Measurements from ENCODE around the gene RASA2.
"Not testable (repeated sequence)": the region's sequence is repeated elsewhere in the genome, so short reads cannot be mapped to it uniquely, and the experiment has no call there.

The RASA2 gene

DNA sequence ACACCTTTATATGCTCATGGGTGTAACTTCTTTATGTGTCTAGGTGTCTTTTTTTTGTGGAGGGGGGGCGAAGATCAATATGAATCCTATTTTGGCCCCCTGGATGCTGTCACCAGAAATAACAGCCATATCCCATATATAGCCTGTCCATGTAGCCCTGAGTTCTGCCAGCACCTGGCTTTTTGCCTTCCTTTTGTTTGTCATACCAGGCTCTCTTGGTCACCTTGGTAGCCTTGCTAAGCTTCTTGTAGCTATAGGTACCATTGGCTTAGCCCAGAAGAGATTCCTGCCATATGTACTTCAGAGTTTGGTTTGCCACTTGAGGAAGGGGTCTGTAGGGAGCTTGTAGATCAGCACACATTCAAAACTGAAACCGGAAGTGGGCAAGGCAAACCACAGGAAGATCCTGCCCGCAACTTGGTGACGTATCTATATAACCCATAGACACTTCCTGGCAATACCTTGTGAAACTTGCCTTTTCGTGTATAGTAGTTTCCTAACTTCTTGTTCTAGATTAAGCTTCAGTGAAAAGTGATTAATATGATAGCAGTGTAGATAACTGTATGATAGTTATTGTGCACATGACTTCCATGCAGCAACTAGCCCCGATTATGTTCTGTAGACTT lies 11.9 kb downstream of the RASA2 start:
- peak in 1 of 3 experiments; percentile 13 for DNase-seq

DNA sequence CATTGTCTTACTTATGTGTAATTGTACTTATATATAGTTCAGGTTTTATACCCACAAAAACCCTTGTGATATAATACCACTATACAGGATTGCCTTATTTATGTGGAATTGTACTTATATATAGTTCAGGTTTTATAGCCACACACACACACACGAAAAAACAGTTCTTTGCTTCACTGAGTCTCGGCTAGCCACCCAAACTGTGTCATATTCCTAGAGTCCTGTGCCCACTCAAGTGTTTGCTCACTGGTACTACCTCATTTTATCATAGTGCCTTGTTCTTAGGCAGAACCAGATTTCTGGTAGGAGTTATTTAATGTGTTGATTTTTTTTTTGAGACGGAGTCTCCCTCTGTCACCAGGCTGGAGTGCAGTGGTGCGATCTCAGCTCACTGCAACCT lies 12.5 kb downstream of the RASA2 start:
- DNase-seq: no peak

DNA sequence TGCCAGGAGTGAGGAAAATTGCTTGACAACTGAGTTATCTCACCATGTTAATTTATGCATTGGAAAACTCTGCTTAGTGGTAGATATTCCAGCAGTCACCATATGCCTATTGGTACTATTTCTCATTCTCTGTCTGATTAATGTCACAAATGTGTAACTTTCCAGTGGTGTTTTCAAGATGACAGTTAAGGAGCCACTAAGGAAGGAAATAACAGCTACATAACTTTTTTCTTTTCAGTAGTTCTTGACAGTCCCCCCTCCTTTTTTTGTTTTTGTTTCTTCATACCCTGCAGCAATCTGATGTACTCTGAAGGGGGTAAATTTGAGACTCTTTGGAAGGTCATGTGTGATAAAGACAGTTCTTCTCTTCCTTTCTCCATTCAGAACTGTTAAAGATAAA lies 13.1 kb downstream of the RASA2 start:
- DNase-seq: no peak

DNA sequence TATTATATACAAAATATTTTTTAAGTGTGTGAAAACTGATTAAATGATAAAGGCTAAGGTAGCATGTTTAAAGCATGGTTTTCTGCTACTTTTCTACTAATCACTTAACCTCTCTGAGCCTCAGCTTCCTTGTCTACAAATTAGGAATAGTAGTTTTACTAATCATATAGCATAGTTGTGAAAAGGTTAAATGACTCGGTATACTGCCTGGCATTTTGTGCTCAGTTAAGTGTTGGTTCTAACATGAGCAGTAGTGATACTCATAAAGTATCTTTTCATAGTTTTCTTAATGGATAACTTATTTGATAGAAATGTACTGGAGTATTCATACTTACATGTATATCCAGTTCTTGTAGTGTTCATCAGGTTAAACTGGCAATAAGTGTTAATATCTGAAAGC lies 13.6 kb downstream of the RASA2 start:
- DNase-seq: no peak

DNA sequence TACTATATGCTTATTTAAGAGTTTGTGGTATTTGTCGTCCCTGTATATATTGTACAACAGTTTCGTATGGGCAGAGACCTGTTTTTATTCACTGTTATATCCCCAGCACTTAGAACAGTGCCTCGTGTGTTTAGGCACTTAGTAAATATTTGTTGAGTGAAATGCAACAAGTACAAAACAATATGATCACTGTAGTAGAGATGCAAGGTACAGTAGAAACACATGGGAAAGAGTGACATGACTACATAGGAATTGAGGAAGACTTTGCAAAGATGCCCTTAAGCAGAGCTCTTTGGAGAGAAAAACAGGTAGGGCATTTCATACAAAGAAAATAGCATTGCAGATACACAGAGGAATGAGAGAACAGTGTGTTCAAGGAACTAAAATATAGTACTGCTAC lies 18.3 kb downstream of the RASA2 start:
- DNase-seq: no peak

DNA sequence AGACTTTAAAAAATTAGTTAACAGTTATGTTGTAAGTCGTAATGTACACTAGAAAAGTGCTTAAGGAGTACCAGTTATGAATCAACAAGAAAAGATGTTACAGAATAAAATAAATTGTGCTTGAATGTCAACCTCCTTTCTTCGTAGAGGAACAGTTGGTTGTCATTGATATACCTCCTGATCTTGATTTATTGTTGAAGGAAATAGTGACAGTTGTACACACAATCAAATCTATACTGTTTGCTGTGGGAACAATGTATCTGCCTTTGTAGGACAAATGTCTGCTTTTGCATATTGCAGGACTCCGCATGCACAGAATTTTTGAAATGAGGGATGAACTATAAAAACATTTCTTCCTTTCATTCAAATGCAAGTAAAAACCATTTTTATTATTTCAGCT lies 19.2 kb downstream of the RASA2 start:
- no peak for DNase-seq

DNA sequence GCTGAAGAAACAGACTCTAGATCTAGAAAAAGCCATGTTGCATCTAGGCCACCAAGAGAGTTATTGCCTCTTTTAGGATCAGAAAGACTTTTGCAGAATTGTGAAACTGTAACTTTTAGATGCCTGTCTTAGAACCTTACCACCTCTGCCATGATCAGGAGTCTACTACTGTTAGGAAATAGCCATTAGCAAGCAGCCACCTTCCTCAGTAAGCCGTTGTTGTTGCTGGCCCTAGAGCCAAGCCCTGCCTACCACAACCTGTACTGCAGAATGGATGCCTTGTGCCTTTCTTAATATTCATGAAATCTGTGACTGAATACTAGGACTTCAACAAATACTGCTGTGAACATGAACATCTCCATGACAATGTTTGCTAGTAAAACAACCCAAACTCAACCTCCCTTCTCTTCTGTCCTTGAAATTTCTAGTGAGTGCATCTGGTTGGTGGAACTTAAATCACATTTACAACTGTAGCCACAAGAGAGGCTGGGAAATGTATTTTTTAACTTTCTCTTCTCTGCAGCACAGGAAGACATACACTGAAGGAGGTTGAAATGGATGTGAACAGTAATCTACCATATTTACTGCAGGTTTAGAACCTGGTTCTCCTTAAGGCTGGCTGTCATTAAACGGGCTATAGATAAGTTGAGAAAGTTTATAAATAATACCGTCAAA lies 20.7 kb downstream of the RASA2 start:
- DNase-seq: no peak

DNA sequence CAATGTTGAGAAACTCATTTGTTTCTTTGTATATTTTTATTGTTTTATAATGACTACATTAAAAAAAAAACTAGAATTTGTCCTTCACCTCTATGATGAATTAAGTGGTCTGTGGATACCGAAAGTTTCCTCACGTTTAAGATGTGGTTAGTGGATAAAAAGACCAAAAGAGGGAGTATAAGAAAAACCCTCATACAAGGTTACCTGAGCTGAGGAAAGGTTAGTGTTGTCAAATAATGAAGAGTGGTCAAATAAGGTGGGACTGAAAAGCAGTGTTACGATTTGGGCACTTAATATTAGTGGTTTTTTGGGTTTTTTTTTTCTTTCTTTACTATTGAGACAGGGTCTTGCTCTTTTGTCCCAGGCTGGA lies 21.2 kb downstream of the RASA2 start:
- no peak for DNase-seq

DNA sequence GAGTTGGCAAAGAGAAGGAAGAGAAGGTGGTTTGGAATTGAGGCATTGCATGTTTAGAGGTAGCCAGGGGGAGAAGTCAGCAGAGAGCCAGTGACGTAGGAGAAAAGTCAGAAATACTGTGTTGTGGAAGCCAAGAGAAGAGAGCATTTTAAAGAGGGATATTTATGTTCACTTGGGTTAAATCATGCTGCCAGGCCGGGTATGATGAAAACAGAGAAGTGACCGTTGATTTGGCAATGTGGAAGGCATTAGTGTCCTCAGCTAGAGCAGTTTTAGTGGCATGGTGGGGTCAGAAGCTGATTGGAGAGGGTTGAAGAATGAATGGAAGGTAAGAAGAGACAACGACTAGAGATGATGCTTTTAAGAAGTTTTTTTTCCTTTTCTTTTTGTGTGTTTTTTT lies 24.5 kb downstream of the RASA2 start:
- no peak for DNase-seq

DNA sequence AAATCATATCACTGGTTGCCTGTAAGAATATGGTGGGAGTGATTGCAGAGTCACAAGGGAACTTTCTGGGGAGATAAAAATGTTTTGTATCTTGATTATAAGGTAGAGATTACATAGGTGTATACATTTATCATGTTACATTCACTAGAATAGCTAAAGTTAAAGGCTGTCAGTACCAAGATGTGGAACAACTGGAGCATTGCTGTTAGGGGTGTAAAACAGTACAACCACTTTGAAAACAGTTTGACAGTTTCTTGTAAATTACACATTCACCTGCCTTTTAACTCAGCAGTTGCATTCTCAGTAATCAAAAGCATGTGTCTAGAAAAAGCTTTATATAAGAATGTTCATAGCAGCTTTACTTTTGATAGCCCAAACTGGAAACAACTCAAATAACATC lies 27.6 kb downstream of the RASA2 start:
- DNase-seq: no peak

DNA sequence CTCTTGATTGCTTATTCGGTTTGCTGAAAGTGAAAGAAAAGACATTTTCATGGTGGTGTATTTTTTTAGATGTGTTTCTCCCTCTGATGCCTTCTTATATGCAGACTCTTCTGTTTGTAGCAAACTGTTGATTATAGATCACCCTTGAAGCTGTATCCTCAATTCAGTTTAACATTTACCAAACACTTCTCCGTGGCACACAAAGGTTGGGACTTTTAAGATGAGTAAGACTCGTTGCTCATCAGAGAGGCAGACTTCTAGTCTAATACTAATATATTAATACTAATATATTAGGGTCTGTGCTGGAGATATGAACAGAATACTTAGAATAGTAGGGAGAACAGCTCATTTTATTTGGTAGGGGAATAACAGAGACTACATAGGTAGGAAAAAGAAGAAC lies 32.8 kb downstream of the RASA2 start:
- no peak for DNase-seq

DNA sequence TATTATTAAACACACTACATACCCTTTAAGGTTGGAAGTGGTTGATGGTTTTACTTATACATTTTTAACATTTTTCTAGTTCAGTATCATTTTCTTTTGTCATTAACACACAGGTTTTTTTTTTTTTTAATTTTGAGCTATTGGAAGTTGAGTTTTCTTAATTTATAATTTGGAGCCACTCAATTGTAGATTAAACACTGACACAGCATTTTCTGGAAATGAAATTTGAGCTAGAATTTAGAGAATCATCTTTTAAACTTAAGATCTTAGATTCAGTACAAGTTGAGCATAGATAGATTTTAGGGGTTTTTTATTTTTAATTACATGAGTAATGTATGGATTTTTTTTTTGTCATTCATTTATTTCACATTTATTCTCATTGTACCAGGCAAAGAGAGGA lies 35.0 kb downstream of the RASA2 start:
- no peak for DNase-seq

DNA sequence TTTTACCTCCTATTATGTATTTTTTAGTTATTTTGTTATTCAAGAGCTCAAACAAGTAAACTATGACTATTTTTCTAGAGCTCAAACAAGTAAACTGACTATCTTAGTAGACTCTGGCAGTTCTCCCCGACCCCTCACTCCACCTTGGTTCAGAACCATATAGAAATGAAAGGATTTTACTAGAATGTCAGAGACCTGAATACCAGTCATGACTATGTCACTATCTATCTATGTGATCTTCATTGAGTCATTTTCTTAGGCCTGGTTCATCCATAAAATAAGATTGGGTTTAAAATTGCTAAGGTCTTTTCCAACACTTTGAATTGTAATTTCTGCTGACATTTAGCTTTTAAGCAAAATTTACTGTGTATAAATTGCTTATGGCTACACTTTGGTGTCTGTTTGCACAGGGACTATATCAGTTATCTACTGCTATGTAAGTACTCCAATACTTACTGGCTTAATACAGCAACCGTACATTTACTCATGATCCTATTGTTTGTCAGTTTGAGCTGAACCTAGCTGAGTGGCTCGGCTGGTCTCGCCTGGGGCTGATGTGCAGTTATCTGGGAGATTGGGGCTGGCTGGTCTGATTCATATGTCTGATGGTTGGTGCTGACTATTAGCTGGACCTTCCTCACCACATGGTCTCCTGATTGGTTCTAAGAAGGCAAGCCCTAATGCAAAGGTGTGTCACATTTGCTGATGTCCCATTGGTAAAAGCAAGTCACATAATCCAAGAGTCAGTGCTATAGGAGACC lies 37.0 kb downstream of the RASA2 start:
- no peak for DNase-seq

DNA sequence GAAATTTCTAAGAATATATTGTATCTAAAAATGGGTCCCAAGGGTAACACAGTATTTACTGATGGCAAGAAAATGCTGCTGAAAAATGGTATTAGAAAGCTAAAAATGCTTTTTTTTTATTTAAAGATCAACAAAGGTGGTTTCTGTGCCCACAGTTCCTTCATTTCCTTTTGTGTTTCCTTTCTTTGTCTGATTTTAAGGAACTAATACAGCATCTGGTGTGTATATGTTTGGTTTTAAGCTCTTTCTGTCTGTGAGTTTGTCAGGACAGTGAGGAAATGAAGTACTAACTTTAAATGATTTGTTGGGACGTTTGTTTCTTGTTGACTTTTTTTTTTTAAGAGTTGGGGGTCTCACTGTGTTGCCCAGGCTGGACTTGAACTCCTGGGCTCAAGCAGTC lies 38.2 kb downstream of the RASA2 start:
- no peak for DNase-seq

DNA sequence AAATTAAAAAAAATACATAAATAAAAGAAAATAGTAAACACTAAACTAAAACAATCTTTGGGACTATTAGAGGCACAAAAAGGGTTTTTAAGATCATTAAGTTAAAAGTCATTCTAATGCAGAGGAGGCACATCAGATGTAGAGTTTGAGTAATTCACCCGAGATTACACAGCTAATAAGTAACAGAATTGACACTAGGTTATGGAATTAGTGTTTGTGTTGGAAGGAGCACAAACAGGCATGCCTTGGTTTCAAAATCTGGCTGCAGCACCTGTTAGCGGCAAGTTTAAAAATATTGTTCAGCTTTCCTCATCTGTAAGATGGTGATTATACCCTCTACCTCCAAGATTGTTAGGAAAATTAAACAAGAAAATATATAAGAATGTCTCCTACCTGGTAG lies 39.0 kb downstream of the RASA2 start:
- DNase-seq: no peak

DNA sequence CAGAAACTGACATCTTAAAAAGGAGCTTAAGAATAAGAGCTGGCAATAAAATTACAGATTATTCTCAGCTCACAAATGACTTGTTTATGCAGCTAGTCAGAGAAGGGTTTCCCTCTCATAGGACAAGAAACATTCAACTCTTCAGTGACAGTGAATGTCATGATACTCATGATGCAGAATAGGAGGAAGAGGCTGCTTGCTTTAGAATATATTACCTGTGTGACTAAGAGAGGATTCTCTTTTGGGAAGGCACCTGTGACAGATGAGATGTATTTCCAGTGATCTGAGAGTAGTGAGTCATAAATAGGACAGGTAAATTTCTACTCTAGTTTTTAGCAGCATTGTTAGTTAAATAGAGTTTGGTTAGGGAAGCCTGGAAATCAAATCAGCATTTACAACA lies 39.9 kb downstream of the RASA2 start:
- DNase-seq: no peak

DNA sequence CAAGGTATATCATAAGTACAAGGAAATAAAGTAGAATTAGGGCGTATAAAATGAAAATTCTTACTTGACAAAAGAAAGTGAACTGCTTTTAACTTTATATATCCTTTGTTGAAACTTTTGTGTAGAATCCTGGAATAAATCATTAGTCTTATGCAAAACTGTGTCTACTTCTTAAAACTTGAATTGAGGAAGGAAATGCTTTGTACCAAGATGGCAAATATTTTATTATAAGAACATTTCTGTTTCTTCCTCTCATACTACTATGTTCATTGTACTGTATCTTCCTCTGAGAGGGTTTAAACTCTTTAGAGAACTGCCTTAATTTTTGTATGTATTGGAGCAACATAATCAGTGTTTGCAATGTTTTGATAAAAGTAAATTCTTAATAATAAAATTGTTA lies 42.0 kb downstream of the RASA2 start:
- DNase-seq: no peak

DNA sequence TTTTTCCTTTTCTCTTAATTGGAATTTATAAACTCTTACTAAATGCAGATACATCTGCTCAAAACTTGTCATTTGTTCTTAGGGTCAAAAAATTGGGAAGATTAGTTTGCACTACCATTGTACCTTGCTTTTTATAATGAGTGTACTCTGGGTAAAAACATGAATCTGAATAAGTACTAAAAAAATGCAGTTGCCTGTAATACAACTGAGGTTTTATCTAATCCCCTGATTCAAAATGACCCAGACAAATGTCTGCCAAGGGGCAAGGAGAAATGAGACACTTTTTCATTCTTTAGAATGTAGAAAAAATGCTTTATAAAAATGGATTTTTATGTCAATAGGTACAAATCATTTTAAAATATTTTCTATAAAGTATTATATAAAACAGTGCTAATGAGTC lies 42.4 kb downstream of the RASA2 start:
- DNase-seq: no peak

DNA sequence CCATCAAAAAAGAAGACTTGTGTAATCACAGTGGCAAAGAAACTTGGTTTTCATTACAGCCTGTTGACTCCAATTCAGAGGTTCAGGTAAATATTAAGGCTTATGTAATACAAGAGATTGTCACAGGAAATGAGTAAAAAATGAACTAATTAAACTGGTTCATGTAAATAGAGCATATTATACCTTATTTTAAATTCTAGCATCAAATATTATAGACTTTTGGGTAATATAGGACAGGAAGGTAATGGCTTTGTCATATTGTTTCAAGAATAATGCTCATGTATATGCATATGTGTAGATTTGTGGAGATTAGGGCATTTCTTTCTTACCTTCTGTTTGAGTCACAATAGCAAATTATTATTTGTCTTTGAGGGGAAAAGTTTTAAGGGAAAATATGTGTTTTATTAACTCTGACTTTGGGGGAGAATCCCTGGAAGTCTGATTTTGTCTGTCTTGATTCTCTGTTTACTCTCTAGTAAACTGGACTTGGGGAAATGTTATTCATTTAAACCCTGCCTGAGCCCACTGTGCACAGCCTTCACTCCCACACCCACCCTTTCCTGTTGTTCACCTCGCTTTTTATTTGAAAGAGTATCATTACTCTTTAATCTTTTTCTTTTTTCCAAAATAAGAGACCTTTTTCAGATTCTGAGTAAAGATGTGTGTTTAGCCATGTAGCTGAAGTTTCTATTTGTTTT lies 43.0 kb downstream of the RASA2 start:
- DNase-seq: no peak

DNA sequence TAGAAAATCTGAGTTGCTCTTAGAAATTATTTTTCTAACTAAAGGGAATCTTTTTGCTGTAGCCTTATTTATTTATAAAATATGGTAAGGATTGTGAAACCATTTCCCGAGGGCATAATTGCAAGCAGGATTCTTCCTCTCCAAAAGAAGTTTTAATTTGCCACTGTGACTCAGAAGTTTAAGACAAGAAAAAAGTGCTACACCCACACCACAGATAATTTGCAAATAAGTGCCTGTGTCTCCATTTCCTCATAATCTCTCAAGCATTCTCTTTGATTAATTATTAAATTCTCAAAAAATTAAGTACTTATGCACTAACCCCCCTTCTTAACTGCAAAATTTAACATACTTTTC lies 43.6 kb downstream of the RASA2 start:
- no peak for DNase-seq

DNA sequence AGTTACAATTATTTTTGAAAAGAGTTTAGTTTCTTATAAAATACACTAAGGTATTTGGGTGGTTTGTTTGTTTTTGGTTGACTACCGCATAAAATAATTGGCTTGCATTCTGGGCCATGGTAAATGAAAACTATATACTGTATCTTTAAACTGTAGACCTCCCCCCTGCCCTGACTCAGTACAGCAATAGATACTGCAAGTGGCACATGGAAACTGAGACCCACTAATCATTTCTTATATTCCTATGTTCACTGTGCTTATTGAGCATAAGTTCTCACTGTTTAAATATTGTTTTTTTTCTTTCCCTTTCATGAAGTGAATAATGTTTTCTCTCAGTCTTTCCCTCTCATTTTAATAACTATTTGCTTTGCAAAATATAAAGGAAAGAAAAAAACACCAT lies 45.8 kb downstream of the RASA2 start:
- no peak for DNase-seq

DNA sequence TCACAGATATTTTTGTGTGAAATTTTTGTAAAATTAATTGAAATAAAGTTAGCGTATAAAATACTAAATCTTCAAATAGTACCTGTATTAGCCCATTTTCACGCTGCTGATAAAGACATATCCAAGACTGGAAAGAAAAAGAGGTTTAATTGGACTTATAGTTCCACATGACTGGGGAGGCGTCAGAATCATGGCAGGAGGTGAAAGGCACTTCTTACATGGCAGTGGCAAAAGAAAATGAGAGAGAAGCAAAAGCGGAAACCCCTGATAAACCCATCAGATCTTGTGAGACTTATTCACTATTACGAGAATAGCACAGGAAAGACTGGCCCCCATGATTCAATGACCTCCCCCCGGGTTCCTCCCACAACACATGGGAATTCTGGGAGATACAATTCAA lies 49.2 kb downstream of the RASA2 start:
- DNase-seq: not testable (repeated sequence)

DNA sequence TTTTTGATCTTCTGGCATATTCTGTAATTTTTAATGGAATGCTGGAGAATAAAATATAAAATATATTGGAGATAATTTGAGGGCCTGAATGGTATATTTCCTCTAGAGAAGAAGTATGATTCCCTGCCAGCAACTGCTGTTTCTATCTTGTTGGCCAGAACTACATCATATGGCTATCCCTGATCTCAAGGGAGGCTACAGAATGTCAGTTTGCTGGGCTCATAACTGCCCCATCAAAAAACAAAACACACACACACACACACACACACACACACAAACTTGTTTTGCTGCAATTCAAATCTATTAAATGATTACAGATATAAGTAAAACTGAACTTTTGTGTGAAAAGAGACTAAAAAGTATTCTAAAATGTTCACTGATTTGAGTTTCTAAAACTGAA lies 51.0 kb downstream of the RASA2 start:
- DNase-seq: no peak
